HCT116 (cell line): ENCODE results near the gene PDZD4. TPM values are rescaled to one million over a fixed set of nuclear protein-coding genes. Genes with fewer than 3 reads are reported as not detected.
A peak's percentile ranks its signal among the peaks of the same experiment; 100 is the strongest.

ENCODE experiments used
- ATAC-seq: fragments of 200-7000 bp; cut with Tn5 transposase; 2 replicates; pipeline ENCODE4 v1.9.1; 2020; ENCODE audit warnings: mild to moderate bottlenecking, moderate library complexity
- BruUV-seq: library from RNA; stranded (reverse); fragments of 400-500 nt; replicated peaks from 2 replicates; lab custom pipeline; 2021; lab: Mats Ljungman, UMichigan
- CTCF ChIA-PET: fragments of 300-600 bp; sonication (Branson Sonifier 250); formaldehyde crosslinking; loops from one replicate; lab custom pipeline; 2021; ENCODE audit warnings: antibody characterized with exemption; lab: Charles Lee
- POLR2A ChIA-PET: fragments of 300-600, 350-600 bp; sonication (Branson Sonifier 250); formaldehyde crosslinking; loops from one replicate; lab custom pipeline; 2021; ENCODE audit warnings: antibody characterized with exemption; lab: Charles Lee
- RAD21 ChIA-PET, 2 experiments: fragments of 300-600 bp; sonication (Branson Sonifier 250); formaldehyde crosslinking; loops; one replicate each; lab custom pipeline; 2023; ENCODE audit warnings: low total read pairs in 2 of 2; ENCODE audit not compliant: uncharacterized antibody in 2 of 2, unreplicated experiment in 2 of 2, low non-redundant PET in 1 of 2; lab: Charles Lee
- DNase-seq: peaks from one replicate; pipeline ENCODE4 v3.0.0-alpha.2; 2010; ENCODE audit warnings: low read depth, low spot score
- H2AFZ ChIP-seq: fragments of 200-600 bp; shearing (Covaris generic), sonication (generic); 2 replicates; pipeline ENCODE4 v1.6.1; 2017; ENCODE audit warnings: low read depth, mixed run types, mixed read lengths, antibody characterized with exemption, low read length; ENCODE audit not compliant: poor library complexity, severe bottlenecking
- H3K27ac ChIP-seq: 2 replicates; pipeline ENCODE4 v1.5.1; 2012; ENCODE audit warnings: low read depth, low read length
- H3K27me3 ChIP-seq: fragments of 200-600 bp; sonication (generic); 2 replicates; pipeline ENCODE4 v1.6.1; 2016; ENCODE audit warnings: mixed run types, low read length, mixed read lengths; ENCODE audit not compliant: insufficient read depth
- H3K36me3 ChIP-seq, 2 experiments: fragments of 200-500 bp in 1 of 2; fragments of 200-600 bp in 1 of 2; sonication (Bioruptor generic) in 1 of 2; sonication (generic) in 1 of 2; 2 replicates each; pipeline versions ENCODE4 v1.5.1 to v1.6.1; 2014 to 2016; ENCODE audit warnings: low read length in 2 of 2, inconsistent platforms in 1 of 2, mixed read lengths in 1 of 2, mixed run types in 1 of 2; ENCODE audit not compliant: insufficient read depth in 2 of 2, control insufficient read depth in 1 of 2
- H3K4me1 ChIP-seq, 2 experiments: fragments of 200-600 bp in 1 of 2; sonication (generic) in 1 of 2; 2 replicates each; pipeline versions ENCODE4 v1.5.1 to v1.6.1; 2012 to 2017; ENCODE audit warnings: low read length in 2 of 2, inconsistent platforms in 1 of 2, mild to moderate bottlenecking in 1 of 2, mixed read lengths in 1 of 2, mixed run types in 1 of 2, moderate library complexity in 1 of 2; ENCODE audit not compliant: insufficient read depth in 2 of 2, control insufficient read depth in 1 of 2
- H3K4me2 ChIP-seq: fragments of 200-600 bp; sonication (generic); 2 replicates; pipeline ENCODE4 v1.6.1; 2017; ENCODE audit warnings: mixed run types, low read length, mixed read lengths
- H3K4me3 ChIP-seq, 2 experiments: fragments of 200-600 bp in 1 of 2; sonication (generic) in 1 of 2; replicated peaks in 1 of 2; 2 replicates each; pipeline ENCODE4 v1.5.1; 2011 to 2016; ENCODE audit warnings: low read length in 2 of 2, control low read depth in 1 of 2, low read depth in 1 of 2, mild to moderate bottlenecking in 1 of 2, mixed read lengths in 1 of 2, mixed run types in 1 of 2
- H3K79me2 ChIP-seq: fragments of 200-600 bp; sonication (generic); 2 replicates; pipeline ENCODE4 v1.6.1; 2017; ENCODE audit warnings: mild to moderate bottlenecking, mixed run types, low read length, moderate library complexity, mixed read lengths; ENCODE audit not compliant: insufficient read depth
- H3K9ac ChIP-seq: fragments of 200-600 bp; sonication (generic); 2 replicates; pipeline ENCODE4 v1.6.1; 2016; ENCODE audit warnings: low read length, mixed read lengths
- H3K9me2 ChIP-seq: fragments of 200-600 bp; sonication (generic), shearing (Covaris generic); 2 replicates; pipeline ENCODE4 v1.6.1; 2017; ENCODE audit warnings: mixed run types, mild to moderate bottlenecking, moderate library complexity; ENCODE audit not compliant: insufficient read depth
- H3K9me3 ChIP-seq, 2 experiments: fragments of 200-500 bp in 1 of 2; fragments of 200-600 bp in 1 of 2; sonication (Bioruptor generic) in 1 of 2; sonication (generic) in 1 of 2; 2 replicates each; pipeline ENCODE4 v1.6.1; 2014 to 2017; ENCODE audit warnings: low read length in 2 of 2, mixed read lengths in 2 of 2, inconsistent platforms in 1 of 2, low read depth in 1 of 2, mild to moderate bottlenecking in 1 of 2, mixed run types in 1 of 2, moderate library complexity in 1 of 2; ENCODE audit not compliant: control insufficient read depth in 1 of 2, insufficient read depth in 1 of 2
- H4K20me1 ChIP-seq: fragments of 200-600 bp; sonication (generic), shearing (Covaris generic); 2 replicates; pipeline ENCODE4 v1.6.1; 2017; ENCODE audit warnings: mixed run types, mild to moderate bottlenecking, moderate library complexity; ENCODE audit not compliant: insufficient read depth
- CTCF ChIP-seq, 3 experiments: fragments of 200-600 bp in 1 of 3; sonication (generic) in 1 of 3; IDR thresholded peaks in 2 of 3; conservative IDR thresholded peaks in 1 of 3; 2 replicates each; pipeline ENCODE4 v1.5.1; 2012 to 2017; ENCODE audit warnings: low read depth in 2 of 3, low read length in 2 of 3, antibody characterized with exemption in 1 of 3, borderline replicate concordance in 1 of 3, control low read depth in 1 of 3, mild to moderate bottlenecking in 1 of 3, mixed read lengths in 1 of 3, mixed run types in 1 of 3, moderate library complexity in 1 of 3; ENCODE audit not compliant: insufficient read depth in 1 of 3
- EZH2phosphoT487 ChIP-seq: fragments of 200-600 bp; IDR thresholded peaks from 2 replicates; pipeline ENCODE4 v1.6.1; 2018; ENCODE audit warnings: antibody characterized with exemption, borderline replicate concordance
- POLR2AphosphoS5 ChIP-seq: IDR thresholded peaks from 2 replicates; pipeline ENCODE4 v1.6.1; 2011; ENCODE audit warnings: mild to moderate bottlenecking, low read depth, low read length, moderate library complexity
- SP1 ChIP-seq: IDR thresholded peaks from 2 replicates; pipeline ENCODE4 v1.6.1; 2012; ENCODE audit warnings: low read depth
- YY1 ChIP-seq: IDR thresholded peaks from 2 replicates; pipeline ENCODE4 v1.6.1; 2011; ENCODE audit warnings: low read length, low read depth, moderate library complexity, mild to moderate bottlenecking; ENCODE audit not compliant: insufficient replicate concordance; ENCODE audit errors: extremely low read depth
- intact Hi-C: fragments of 100-400 bp; cut with micrococcal nuclease; formaldehyde crosslinking; loops from 2 replicates; pipeline ENCODE4 v1.10.0; 2022
- total RNA-seq: library from RNA; stranded (reverse); gene quantifications from one replicate; pipeline ENCODE4 v1.2.1, GENCODE V29; 2021; ENCODE audit not compliant: unreplicated experiment

The PDZD4 gene
- total RNA-seq, 1 experiment from 2014 or later: 0.30 TPM

DNA sequence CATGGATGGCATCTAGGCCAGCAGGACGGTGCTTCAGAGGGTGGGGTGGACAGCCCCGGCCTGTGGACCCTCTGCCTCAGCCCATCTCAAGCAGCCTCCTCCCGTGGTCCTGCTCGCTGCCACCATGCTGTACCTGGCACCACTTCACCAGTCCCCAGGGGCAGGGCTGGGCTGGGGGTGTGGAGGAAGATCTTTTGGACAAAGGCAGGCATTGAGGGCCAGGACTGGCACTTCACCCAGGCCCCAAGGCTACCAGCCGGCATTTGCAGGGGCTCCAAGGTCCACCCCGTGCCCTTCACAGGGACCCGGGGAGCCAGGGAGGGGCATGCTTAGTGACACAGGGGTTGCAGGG is 65.6 kb downstream of the PDZD4 start:
- Histone ChIP-seq H3K4me1 (peaks cover 0 to 10% of the 10 kb centered on the region in 2 experiments; a peak in 2 of 4 replicates), H3K9me3 (no peaks in the 10 kb centered on the region), H3K27me3 (no peaks in the 10 kb centered on the region), H3K4me3 (no peak overlapping the region; a peak in 1 of 4 replicates), H2AFZ (no peak overlapping the region), H3K9me2 (no peaks in the 10 kb centered on the region), H4K20me1 (no peaks in the 10 kb centered on the region), H3K4me2 (peak overlapping the region; percentile 79), H3K36me3 (no peaks in the 10 kb centered on the region), H3K79me2 (no peaks in the 10 kb centered on the region), H3K27ac (no peak overlapping the region), H3K9ac (no peak overlapping the region)
- BruUV-seq: no TSS peak
- ChIA-PET RAD21 (no interaction called here), CTCF (no interaction called here), POLR2A (no interaction called here)
- no peak for DNase-seq
- intact Hi-C loops: loop anchor here (1.0 to 2.0 kb wide), 3 partner anchors 120 to 188 kb away; no protein-coding TSS in a partner anchor
- ATAC-seq: no peak
- TF ChIP-seq SP1: no peak

GRCh38 chrX:153763989-153764755 is 66.2 kb downstream of the PDZD4 start, which contains the start of gene PLXNB3:
PLXNB3 (plus strand) TSS chrX:153764249; CDS start chrX:153765536, 1,287 bp downstream.
- H4K20me1 ChIP-seq: no peaks in the 10 kb centered on the region
- ChIA-PET CTCF (interaction anchor here (2.1 kb wide), 1 partner anchor 183 kb away, joined by 8 read pairs; no protein-coding TSS in a partner anchor), POLR2A (no interaction called here), RAD21 (interaction anchor here in 1 of 2 experiments (0.6 kb wide), 1 partner anchor 70 kb away, joined by 4 read pairs; no protein-coding TSS in a partner anchor)
- BruUV-seq: no TSS peak
- DNase-seq (peak; percentile 50), ATAC-seq (peak; percentile 95)
- no peaks in the 10 kb centered on the region for H3K9me2 ChIP-seq
- intact Hi-C loops: loop anchor here (1.0 to 2.0 kb wide), 3 partner anchors 120 to 189 kb away; no protein-coding TSS in a partner anchor
- H3K9ac ChIP-seq: peak within 1 kb of the TSS; percentile 32; the same call in 1 of the 2 replicates
- peak within 1 kb of the TSS; percentile 22; the same call in 1 of the 2 replicates for H3K27ac ChIP-seq
- TF ChIP-seq CTCF (IDR thresholded peaks at IDR 0.05 in 2 of 3, conservative IDR thresholded peaks at IDR 0.05 in 1 of 3; ENCODE audit: borderline replicate concordance in 1 of 3, insufficient read depth in 1 of 3, low read depth in 2 of 3, low read length in 2 of 3) (peak in 2 of 3 experiments; percentile 72 to 80; a peak in 4 of 6 replicates), YY1 (peak; percentile 46), EZH2phosphoT487 (no peak), POLR2AphosphoS5 (peak; percentile 47; the same call in 1 of the 2 replicates)
- no peaks in the 10 kb centered on the region for H3K27me3 ChIP-seq
- peaks cover 0 to 10% of the 10 kb centered on the region in 2 experiments; a peak in 2 of 4 replicates for H3K4me1 ChIP-seq
- no peaks in the 10 kb centered on the region for H3K36me3 ChIP-seq
- no peaks in the 10 kb centered on the region for H3K9me3 ChIP-seq
- H3K79me2 ChIP-seq: no peaks in the 10 kb centered on the region
- H2AFZ ChIP-seq: no peak within 1 kb of the TSS
- H3K4me2 ChIP-seq: peak within 1 kb of the TSS; percentile 79
- peak within 1 kb of the TSS; percentile 43 to 54 for H3K4me3 ChIP-seq
